Right kidney (tissue), 1 donor: Measurements from ENCODE around the gene SHCBP1.

Experiments
- DNase-seq: peaks from one replicate; pipeline ENCODE4 v3.0.0-alpha.2; 2016

The SHCBP1 gene

DNA sequence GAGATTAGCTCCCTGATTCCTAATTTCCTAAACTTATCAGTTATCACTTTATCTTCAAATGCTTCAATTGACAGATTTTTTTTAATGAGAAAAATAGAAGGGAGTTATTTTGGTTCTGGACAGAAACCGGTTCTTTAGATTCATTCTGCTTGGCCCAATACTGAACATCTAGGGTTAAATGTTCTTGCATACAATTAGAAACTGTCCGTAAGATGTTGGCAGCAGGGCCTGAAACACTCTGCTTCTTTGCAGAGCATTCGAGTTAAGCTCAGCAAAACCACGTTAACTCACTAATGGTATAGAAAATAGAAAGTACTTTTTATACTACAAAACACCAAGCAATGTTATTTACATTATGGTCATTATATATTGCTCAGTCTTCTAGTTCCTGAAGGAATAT lies 7.2 kb downstream of the SHCBP1 start:
- DNase-seq: no peak

DNA sequence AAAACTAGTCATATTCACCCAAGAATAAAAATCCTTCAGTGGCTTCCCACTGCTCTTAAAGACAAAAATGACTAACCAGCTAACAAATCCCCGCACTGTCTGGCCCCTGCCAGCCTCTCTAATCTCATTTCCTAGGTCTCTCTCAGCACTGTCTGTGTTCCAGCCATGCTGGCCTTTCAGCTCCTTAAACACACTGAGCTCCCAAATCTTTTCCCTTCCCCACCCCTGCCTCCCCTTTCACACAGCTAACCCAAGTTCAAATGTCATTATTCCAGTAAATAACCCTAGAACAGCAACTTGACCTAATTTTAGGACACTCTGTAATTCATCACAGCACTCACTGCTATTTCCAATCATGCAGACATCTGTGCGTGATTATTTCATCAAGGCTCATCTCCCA lies 7.8 kb downstream of the SHCBP1 start:
- no peak for DNase-seq

DNA sequence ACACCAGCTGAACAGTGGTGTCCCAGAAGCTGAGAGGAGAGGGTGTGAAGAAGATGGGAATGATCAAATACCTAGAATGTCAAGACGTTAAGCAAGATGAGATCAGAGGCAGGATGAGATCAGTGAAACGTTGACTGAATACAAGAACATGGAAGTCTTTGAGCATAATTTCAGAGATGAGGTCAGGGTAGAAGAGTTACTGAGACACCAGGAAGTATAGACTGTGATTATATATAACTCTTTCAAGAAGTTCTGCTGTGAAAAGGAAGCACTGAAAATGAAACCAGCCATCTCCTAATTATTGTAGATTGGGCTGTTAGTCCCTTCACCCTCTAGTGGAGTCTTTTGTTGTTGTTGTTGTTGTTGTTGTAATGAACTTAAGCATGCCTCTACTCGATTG lies 9.1 kb downstream of the SHCBP1 start:
- DNase-seq: no peak

DNA sequence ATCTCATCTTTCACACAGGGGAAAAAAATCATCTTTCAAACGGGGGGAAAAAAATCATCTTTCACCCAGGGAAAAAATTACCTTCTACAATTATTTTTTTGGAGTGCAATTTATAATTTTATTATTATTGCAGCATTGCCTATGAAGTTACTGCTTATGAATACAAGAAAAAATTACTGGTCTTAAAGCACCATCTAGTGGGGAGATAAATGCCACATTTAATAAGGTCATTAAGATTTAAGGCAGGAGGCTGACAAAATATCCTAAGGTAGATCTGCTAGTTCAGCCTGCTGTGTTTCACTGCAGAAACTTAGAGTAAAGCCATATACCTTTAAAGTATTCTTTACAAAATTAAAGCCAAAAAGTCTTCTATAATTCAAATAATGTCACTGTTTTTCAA lies 13.7 kb downstream of the SHCBP1 start:
- no peak for DNase-seq

DNA sequence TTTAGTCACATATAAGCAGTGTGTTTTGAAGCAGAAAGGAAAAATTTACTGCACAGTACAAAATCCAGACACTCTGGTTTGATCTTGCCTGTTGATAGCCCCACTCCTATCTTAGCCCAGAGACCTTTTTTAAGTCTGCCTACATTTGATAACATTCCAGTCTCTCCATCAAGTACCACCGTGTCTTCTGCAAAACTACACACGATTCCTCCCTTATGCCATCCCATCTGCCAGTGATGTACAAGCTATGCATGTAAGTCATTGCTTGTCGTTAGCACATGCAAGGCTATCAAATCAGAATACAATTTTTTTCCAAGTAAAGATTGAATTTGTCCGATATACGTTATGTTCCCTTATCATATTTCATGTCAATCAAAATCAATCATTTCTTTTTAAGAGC lies 14.9 kb downstream of the SHCBP1 start:
- DNase-seq: no peak

DNA sequence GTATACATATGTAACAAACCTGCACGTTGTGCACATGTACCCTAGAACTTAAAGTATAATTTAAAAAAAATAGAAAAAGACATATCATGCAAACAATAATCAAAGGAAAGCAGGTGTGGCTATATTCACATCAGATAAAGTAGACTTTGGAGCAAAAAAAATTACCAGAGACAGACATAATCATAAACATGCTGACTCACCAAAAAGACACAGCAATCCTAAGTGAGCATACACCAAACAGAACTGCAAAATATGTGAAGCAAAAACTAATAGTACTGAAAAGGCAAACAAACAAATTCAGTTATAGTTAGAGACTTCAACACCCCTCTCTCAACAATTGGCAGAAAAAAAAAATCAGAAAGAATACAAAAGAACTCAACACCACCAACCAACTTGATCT lies 29.9 kb downstream of the SHCBP1 start:
- DNase-seq: no peak

DNA sequence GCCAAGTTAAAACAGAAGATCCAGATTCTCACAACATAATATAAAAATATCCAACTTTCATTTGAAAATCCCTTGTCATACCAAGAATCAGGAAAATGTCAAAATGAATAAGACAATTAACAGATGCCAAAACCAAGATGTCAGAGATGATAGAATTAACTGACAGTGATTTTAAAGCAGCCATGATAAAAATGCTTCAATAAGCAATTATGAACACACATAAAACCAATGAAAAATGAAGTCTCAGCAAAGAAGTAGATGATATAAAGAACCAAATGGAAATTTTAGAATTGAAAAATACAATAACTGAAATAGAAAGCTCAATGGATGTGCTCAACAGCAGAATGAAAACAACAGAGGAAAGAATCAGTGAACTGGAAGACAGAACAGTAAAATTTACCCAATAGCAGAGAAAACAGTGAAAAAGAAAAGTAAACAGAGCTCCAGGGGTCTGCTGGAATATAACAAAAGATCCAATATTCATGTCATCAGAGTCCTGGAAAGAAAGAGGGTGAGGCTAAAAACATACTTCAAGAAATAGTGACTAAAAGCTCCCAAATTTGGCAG lies 35.1 kb downstream of the SHCBP1 start:
- no peak for DNase-seq

DNA sequence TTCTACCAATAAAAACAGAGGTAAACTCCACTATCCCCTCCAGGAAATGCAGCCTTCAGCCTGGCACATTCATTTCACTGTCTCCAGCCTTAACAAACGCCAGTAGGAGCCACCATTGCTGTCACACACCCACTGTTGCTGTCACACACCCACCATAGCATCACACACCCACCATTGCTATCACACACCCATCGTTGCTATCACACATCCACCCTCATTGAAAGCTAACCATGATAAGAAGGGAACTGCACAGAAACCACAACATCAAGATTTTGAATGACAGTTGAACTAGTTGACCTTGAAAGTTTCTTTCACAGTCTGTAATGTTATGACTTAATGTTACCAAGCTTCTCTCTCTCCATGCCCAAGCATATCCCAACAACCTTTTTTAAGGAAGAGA lies 38.1 kb downstream of the SHCBP1 start:
- DNase-seq: no peak

DNA sequence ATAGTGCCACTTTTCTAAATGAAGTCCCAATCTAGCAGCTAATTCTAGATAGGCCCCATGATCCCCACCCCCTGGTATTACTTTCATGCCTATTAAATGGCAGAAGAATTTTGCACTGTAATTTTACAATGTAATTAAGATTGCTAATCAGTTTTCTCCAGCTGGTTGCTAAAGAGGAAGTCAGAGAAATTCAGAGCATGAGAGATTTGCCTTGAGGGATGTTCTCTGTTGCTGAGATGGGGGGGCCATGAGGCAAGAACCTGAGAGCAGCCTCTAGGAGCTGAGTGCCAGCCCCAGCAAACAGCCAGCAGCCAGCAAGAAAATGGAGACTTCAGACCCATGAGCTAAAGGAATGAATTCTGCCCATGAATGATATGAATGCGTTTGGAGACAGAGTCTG lies 38.9 kb downstream of the SHCBP1 start:
- no peak for DNase-seq

DNA sequence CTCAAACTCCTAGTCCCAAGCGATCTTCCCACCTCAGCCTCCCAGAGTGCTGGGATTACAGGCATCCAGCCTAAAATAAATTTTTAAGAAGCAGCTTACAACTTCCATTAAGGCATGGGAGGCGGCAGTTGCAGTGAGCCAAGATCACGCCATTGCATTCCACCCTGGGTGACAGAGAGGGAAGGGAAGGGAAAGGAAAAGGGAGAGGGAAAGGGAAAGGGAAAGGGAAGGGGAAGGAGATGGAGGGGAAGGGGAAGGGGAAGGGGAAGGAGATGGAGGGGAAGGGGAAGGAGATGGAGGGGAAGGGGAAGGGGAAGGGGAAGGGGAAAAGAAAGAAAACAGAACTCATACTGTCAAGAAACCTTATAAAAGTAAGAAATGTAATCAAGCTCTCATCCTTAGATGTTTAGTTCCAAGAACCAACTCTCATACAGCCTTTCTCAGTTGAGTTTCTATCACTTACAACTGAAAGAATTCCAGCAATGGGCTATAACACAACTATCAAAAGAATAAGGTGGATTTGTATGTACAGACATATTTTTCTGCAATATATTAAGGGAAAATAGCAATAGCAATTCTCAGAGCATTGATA lies 43.1 kb downstream of the SHCBP1 start:
- DNase-seq: no peak

DNA sequence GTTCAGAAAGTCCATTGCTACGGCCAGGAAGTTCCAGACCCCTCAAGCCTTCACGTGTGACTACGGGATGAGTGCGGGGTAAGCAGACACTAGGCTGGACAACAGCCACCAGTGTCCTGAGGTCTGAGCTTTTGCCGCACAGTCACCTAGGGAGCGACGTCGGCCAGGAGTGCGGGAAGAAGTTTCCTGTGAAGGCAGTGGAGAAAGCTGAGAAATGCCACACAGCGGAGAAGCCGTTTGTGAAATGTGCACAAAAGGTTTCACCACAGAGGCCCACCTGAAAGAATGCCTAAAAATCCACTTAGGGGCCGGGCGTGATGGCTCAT lies 47.4 kb downstream of the SHCBP1 start:
- no peak for DNase-seq

DNA sequence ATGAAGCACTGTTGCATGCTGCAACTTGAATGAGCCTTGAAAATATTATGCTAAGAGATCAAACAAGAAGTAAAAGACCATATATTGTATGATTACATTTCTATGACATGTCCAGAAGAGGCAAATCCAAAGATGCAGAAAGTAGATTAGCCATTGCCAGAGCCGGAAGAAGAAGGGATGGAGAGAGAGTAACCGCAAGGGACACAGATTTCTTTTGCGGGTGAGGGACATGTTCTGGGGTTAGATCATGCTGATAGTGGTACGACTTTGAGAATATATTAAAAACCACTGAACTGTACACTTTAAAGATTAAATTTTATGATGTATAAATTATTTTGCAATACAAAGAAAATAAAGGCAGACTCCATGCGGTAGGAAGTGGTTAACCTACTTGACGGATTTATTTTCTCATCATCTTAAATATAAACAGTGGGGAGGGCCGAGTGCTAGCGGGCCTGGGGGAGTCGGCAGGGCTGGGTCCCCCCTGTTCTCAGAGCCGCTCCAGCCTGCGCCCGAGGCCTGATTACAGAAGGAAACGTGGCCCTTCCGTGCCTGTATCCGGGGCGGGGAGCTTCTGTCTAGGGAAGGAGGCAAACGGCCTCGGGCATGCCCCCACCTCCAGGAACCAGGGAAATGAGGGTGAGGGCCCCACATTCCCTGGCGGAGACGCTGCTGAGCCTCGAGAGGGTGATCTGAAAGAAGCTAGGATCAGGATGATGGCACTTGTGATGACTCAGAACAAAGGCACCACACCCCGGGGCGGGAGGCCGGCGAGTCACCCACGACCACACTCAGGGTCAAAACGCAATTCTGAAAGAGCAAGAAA lies 48.0 kb downstream of the SHCBP1 start:
- DNase-seq: peak; percentile 1

DNA sequence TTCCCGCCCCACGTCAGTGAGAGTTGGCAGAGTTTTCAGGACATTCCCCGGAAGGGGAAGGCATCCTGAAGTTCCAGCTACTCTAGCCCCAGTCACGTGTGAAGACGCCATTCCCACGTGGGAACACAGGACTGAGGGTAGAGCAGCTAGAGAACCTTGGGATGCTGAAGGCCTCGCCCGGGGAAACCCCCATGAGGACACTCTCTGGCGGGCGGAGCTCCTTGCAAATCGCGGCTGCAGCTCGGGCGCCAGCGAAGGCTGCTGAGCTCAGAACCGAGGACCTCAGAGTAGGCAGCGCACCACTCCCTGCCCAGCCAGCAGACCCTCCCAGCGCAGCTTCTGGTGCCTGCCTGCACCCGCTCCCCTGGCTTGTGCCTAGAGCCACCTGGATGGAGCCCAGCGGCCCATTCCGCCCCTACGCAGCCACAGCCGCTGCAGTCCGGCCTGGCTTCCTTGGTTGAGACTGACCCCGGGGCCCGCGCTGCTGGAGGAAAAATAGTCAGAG lies 51.9 kb downstream of the SHCBP1 start:
- DNase-seq: no peak

DNA sequence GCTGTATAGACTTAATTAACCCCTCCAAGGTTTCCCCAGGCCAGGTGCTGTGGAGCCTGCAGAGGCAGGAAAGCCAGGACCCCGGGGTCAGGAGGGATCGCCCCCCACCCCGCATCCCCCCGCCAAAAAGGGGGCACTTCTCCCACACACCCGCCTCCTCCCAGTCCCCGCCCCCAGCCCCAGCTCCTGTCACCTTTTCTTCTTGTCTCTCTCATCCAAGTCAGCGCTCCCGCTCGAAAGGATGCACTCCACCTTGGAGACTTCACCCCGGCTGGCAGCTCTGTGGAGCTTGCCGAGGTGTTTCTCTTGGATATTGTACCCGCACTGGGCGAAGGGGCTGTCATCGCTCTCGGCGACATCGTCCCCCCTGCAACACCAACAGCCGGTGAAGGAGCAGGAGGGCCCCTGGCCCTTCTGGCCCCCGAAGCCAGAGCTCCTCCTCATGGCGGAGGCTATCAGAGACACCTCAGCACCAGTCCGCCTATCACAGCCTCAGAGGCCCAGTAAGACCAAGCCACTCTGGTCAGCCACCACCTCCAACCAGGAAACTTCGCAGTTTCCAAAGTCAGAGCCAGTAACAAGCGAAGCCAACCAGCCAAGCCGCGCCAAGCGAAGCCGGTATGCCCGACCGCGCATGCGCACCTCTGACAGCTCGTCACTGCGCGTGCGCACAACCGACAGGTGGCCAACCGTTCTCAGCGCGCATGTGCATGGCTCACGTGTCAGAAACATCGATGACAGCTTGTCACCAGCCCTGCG lies 52.5 kb downstream of the SHCBP1 start:
- no peak for DNase-seq

DNA sequence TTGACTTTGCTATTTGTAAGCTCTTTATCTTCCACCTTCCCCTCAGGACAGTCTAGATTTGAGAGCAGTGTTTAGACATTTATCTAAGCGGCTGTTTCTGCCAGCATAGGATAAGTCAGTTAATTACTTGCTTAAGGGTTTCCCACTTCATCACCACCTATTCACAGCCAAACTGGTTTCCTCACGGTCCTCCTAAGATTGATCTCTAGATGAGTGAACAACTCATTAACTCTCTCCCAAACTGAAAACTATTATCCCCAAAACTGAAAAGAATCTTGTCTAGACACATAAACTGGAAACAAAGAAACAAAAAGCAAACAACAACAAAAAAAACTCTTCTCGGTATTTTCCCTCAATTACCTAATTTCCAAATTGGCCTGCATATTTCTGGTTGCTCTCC lies 58.2 kb downstream of the SHCBP1 start:
- no peak for DNase-seq

DNA sequence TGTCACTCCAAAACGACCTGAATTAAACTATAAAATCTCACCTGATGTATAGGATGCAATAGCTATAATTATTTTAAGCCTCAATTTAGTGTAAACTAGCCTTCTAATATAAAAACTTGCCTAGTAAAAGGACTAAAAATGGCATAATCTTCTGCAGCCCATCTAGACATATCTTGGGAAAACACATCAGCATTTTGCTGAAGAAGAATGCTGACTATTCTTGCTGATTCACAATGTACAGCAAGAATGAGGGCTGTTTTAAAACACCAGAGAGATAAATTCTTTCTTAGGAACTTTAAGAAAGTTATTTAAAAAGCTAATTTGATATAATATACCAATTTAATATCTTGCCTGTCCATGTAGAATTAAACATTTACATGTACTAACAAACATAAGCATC lies 63.2 kb downstream of the SHCBP1 start:
- DNase-seq: no peak

DNA sequence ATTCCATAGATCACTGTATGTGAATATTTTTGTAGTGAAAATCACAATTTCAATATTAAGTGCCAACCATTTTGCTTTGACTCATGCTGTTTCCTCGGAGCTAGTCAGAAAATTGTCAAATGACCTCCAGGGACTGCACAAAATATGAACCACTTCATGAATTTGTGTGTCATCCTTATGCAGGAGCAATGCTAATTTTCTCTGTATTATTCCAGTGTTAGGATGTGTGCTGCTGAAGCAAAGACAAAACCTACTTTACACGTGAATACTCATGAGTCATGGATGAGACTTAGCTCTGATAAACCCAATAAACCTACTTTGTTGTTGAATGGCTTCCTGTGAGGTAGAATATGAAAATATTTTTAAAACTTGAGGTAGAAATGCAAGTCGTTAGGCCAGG lies 65.2 kb downstream of the SHCBP1 start:
- DNase-seq: no peak

DNA sequence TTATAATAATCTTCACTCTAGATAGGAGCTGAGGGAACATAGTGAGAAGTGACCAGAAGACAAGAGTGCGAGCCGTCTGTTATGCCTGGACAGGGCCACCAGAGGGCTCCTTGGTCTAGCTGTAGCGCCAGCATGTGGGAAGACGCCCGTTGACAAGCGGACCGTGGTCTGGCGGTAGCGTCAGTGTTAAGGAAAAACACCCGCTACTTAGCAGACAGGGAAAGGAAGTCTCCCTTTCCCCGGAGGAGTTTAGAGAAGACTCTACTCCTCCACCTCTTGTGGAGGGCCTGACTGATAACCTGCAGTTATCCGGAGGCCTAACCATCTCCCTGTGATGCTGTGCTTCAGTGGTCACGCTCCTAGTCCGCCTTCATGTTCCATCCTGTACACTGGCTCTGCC lies 66.7 kb downstream of the SHCBP1 start:
- peak; percentile 21 for DNase-seq

DNA sequence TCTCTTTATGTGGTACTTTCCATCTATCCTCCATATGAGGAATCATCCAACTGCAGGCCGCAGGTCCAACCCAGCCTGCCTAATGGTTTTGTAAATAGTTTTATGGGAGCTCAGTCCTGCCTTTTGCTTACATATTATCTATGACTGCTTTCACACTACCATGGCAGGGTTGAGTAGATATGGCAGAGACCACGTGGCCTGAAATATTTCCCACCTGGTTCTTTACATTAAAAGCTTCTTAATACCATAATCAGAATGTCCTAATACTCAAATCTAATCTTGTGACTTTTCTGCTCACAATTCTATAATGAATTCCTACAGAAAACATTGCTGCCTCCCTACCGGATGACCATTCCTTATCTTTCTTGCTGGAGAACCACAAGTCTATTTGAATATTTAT lies 71.7 kb downstream of the SHCBP1 start:
- DNase-seq: no peak
